Measurements from ENCODE around the gene RNF207. TPM values are rescaled to one million over a fixed set of nuclear protein-coding genes. Genes with fewer than 3 reads are reported as not detected.

Gene RNF207
- total and polyA plus RNA-seq, 2 of the 8 experiments (the other 6 are each of a cell fraction or from before 2014, with no cell fraction given), result 3.9 to 5.4 TPM

DNA sequence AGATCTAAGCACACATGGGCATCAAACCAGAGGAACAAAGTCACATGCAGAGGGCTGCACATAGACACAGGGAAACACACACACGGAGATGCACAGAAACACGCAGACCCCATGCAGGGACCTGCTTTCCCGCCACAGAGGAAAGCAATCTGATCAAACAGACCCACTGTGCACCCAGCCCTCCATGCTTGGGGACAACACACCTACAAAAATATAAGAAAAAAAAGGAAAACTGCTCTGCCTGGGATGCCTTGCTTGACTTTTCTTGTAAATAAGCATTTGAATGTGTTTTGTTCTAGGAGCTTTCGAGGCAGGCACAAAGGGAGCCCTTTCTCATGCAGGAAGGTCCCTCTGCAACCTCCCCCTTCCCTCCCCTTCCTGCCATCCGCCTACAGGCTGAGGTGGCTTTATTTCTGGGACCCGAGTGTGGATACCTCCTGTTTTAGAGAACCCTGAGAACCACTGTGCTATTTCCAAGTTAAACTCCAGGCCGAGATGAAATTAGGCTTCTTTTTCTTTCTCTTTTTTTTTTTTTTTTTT, 33.4 kb downstream of the RNF207 start:
- Histone ChIP-seq H4K8ac (ENCODE audit: extremely low read depth, insufficient read depth, low read length) (peak overlapping the region; percentile 81; the same call in 1 of the 2 replicates), H3K4me1 (replicated peaks in 1 of 4; ENCODE audit: control insufficient read depth in 3 of 4, insufficient read depth in 4 of 4, low read length in 3 of 4) (peaks cover 18 to 50% (median 39%) of the 10 kb centered on the region in 4 experiments), H3K18ac (ENCODE audit: extremely low read depth, low read length) (peak overlapping the region; percentile 99), H4K91ac (replicated peaks; ENCODE audit: insufficient read length, low read length) (peak overlapping the region; percentile 97), H3K4me3 (ENCODE audit: extremely low read depth in 1 of 4, insufficient read depth in 2 of 4, low read depth in 3 of 4, low read length in 4 of 4) (peak overlapping the region; percentile 12 to 91 (median 24); a peak in 5 of 8 replicates), H3K14ac (ENCODE audit: insufficient read length) (no peak overlapping the region), H3K23me2 (ENCODE audit: low read depth, low read length) (peaks cover 11% of the 10 kb centered on the region; the same call in 1 of the 2 replicates), H2BK20ac (ENCODE audit: low read length) (peak overlapping the region; percentile 91), H3K56ac (replicated peaks; ENCODE audit: insufficient read length, low read depth, low read length) (peak overlapping the region; percentile 82), H2BK5ac (ENCODE audit: low read depth, low read length) (peak overlapping the region; percentile 100), H2BK15ac (ENCODE audit: low read length) (peak overlapping the region; percentile 34; the same call in 1 of the 2 replicates), H3K23ac (ENCODE audit: insufficient read length) (no peak overlapping the region), H2BK120ac (replicated peaks; ENCODE audit: low read depth, low read length) (peak overlapping the region; percentile 98), H3K27me3 (replicated peaks in 1 of 4; ENCODE audit: control insufficient read depth in 3 of 4, extremely low read depth in 1 of 4, insufficient read depth in 3 of 4, low read length in 3 of 4) (peaks cover 2 to 9% (median 7%) of the 10 kb centered on the region in 4 experiments; a peak in 5 of 7 replicates), H2AFZ (ENCODE audit: low read length) (no peak overlapping the region), H3K79me1 (ENCODE audit: low read depth, low read length) (0 out of 2 replicates have a peak, but pooled peaks cover 4% of the 10 kb centered on the region), H3K27ac (ENCODE audit: low read depth, low read length) (peak overlapping the region; percentile 87), H2AK5ac (ENCODE audit: low read depth, low read length) (peak overlapping the region; percentile 99), H3K4ac (replicated peaks; ENCODE audit: insufficient read length, low read depth, low read length) (peak overlapping the region; percentile 92), H3K4me2 (ENCODE audit: insufficient read depth in 1 of 2, low read depth in 2 of 2, low read length in 2 of 2) (peak overlapping the region; percentile 84 to 87), H4K5ac (ENCODE audit: insufficient read length, low read depth, low read length) (peak overlapping the region; percentile 92), H3K79me2 (ENCODE audit: control insufficient read depth in 1 of 2, insufficient read depth in 2 of 2, low read length in 2 of 2) (peaks cover 6 to 12% of the 10 kb centered on the region in 2 experiments), H3K9ac (replicated peaks in 1 of 4; ENCODE audit: extremely low read depth in 1 of 4, low read depth in 3 of 4, low read length in 3 of 4) (peak overlapping the region in 3 of 4 experiments; percentile 64 to 75 (median 65); a peak in 6 of 7 replicates), H4K20me1 (replicated peaks in 1 of 2; ENCODE audit: control insufficient read depth in 1 of 2, insufficient read depth in 2 of 2, low read length in 2 of 2) (peaks cover 6 to 7% of the 10 kb centered on the region in 2 experiments), H3K36me3 (ENCODE audit: control insufficient read depth in 2 of 4, insufficient read depth in 4 of 4, low read length in 3 of 4) (0 out of 8 replicates have a peak, but pooled peaks cover 0 to 2% (median 0%) of the 10 kb centered on the region in 4 experiments), H3K9me3 (ENCODE audit: insufficient read depth in 2 of 2, low read depth in 1 of 2, low read length in 1 of 2) (no peaks in the 10 kb centered on the region), H2BK12ac (ENCODE audit: low read depth, low read length) (peak overlapping the region; percentile 99)
- 1% methylated on average over 7 of the region's 7 CpGs; no CpG with 5 or more reads in 1 of the 2 experiments for WGBS, 2 experiments (ENCODE audit: extremely low coverage in 1 of 2, insufficient coverage in 1 of 2, insufficient read length in 1 of 2, insufficient replicate concordance in 2 of 2, low coverage in 1 of 2, low lambda C conversion rate in 2 of 2, missing lambda C conversion rate in 1 of 2)
- peak in 1 of 2 experiments; percentile 65 for DNase-seq (ENCODE audit: low read depth in 1 of 2, low spot score in 2 of 2)
- POLR2A ChIA-PET (ENCODE audit: partially characterized antibody), result interaction anchor here (0.7 to 6.9 kb wide), 19 partner anchors 8 to 247 kb away, joined by 3 to 78 read pairs (median 5); partner anchors contain the start of gene RNF207
- CTCF ChIA-PET (ENCODE audit: partially characterized antibody), result interaction anchor here (0.7 to 19.1 kb wide), 31 partner anchors 8 to 215 kb away, joined by 3 to 353 read pairs (median 5); partner anchors contain the start of genes RNF207 and RPL22
- peak; percentile 91 for FAIRE-seq
- TF ChIP-seq JUND (IDR thresholded peaks at IDR 0.05; ENCODE audit: low read length) (no peak), RAD21 (IDR thresholded peaks at IDR 0.05 in 1 of 2, conservative IDR thresholded peaks at IDR 0.05 in 1 of 2; ENCODE audit: low read depth in 2 of 2, low read length in 2 of 2) (no peak), KDM4A (IDR thresholded peaks at IDR 0.05; ENCODE audit: low read depth, low read length, severe bottlenecking) (no peak), PHF8 (conservative IDR thresholded peaks at IDR 0.05; ENCODE audit: low read depth, low read length) (no peak), GTF2F1 (IDR thresholded peaks at IDR 0.05; ENCODE audit: borderline replicate concordance, low read depth, low read length) (no peak), CEBPB (IDR thresholded peaks at IDR 0.05; ENCODE audit: low read depth, low read length) (no peak), ZNF274 (IDR thresholded peaks at IDR 0.05; ENCODE audit: borderline replicate concordance, extremely low read depth, low read length) (no peak), POU5F1 (IDR thresholded peaks at IDR 0.05; ENCODE audit: low read depth, low read length) (peak; percentile 85; the same call in 1 of the 2 replicates), TAF1 (IDR thresholded peaks at IDR 0.05; ENCODE audit: low read depth, low read length) (peak; percentile 27; the same call in 1 of the 2 replicates), ASH2L (IDR thresholded peaks at IDR 0.05; ENCODE audit: low read length) (no peak), POLR2AphosphoS5 (IDR thresholded peaks at IDR 0.05; ENCODE audit: low read depth, low read length) (0 out of 2 replicates have a peak, but pooled peaks have one; percentile 26), BCL11A (IDR thresholded peaks at IDR 0.05; ENCODE audit: low read depth in 2 of 2, low read length in 2 of 2) (no peak)
